Cerebellar nuclear complex (tissue), 1 donor: ENCODE results near the gene DUSP22.

ENCODE experiments used
- DNase-seq, 2 experiments: peaks; one replicate each; lab custom pipeline; 2025; lab: John Stamatoyannopoulos, UW

Gene DUSP22

DNA sequence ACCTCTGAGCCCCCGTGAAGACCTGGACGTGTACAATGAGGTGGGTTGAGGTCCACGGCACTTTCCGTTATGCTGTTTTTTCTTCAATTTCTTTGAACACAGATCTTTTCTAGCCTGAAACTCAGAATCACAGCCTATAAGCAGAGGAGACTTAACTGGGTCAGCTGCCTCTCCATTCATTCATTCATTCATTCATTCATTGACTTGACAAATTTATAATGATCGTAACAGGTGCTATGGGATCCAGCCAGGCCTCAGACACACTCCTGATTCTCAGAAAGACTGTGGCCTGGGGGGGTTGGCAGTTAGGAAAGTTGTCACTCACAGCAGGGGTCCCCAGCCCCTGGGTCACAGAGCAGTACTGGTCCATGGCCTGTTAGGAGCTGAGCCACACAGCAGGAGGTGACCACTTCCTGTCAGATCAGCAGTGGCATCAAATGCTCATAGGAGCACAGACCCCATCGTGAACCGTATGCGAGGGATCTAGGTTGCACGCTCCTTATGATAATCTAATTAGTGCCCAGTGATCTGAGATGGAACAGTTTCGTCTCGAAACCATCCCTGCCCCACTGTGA lies 60.7 kb downstream of the DUSP22 start:
- no peak for DNase-seq

DNA sequence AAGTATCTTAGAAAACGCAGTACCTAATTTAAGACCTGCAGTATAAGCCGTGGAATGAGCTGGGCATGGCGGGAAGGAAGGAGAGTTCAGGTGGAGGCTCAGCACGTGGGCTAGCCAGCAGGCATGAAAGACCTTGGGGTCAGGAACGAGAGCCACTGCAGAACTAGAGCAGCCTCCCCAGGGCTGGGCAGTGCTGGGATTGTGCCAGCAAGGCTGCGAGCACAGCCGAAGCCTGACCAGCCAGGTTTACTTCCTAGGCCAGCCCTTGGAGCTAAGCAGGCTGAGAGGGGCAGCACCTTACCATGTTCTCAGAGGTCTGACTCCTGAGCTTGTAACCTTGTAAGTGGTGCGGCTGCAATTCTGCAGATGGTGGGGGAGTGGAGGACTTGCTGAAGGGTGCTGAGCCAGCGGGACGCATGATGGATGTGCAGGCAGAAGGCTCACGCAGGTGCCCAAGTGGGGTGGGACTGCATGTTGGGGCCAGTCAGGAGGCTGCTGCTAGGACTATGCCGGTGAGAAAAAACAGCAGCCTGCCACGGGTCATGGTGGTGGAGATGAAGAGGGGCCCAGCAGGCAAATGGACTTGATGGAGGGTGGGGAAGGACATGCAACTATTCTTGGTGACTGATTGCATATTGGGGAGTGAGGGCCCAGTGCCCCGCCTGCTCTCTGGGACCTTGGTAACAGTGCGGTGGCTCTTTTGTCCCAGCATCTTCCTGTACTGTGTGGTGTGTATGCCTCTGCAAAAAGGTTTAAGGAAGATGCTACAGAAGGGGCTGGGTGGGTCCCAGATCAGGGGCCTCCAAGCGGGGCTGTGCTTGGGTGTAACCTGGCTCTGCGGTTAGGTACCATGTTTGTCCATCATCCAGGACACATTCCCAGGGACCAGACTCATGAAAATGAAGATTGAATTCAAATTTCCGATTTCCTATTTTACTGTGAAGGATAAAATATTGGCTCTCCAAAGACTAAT lies 61.6 kb downstream of the DUSP22 start:
- DNase-seq = no peak

DNA sequence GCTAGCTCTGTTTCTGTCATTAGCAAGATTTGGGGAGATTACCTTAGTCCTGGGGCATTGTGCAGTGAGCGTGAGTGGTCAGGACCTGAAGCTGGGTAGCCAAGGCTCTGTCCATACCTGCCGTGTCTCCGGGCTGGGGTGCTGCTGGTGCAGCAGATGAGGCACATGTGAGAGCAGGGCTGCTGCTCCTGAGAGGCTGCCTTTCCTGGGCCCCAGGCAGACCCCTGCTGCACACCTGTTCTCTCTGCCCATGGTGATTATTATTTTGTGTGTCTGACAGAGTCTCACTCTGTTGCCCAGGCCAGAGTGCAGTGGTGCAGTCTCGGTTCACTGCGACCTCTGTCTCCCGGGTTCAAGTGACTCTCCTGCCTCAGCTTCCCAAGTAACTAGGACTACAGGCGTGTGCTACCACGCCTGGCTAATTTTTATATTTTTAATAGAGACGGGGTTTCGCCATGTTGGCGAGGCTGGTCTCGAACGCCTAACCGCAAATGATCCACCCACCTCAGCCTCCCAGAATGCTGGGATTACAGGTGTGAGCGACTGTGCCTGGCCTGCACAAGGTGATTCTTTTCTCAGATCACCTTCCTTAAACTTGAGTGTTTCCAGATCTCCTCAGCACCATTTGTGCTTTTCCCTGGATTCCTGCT lies 62.5 kb downstream of the DUSP22 start:
- no peak for DNase-seq

DNA sequence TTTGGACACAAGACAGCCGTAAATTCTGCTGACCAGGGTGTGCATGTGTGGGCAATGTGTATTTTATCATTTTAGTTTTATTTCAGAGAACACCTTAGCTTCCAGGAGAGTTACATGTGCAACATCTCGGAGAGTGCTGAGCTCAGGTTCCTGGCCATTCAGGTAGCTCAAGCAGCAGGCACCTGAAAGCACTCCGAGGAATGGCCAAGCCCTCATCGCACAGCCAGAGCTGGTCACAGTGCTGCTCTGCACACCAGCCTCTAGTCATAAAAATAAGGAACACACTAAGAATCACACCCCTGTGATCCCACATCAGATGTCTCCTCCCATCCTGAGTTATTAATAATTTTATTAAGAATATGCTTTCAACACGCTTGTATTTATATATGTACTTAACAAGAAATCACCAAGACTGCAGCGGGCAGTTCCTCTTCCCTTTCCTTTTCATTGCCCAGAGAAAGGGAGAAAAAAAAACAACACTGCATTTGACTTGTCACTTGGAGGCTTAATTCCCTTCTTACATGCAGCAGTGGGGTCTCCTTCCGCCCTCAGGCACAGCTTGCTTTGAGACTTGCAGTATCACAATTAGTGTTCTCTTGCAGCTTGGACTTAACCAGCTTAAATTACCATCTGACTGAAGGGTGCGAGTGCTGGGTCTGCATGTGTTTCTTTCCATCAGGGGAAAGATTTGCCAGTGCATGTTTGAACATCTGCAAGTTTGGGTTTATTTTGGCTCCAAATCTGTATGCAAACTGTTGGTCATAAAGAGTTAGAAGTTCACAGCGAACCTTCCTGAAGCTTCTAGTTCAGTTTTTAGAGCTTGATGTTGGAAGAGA lies 63.3 kb downstream of the DUSP22 start:
- DNase-seq = no peak

DNA sequence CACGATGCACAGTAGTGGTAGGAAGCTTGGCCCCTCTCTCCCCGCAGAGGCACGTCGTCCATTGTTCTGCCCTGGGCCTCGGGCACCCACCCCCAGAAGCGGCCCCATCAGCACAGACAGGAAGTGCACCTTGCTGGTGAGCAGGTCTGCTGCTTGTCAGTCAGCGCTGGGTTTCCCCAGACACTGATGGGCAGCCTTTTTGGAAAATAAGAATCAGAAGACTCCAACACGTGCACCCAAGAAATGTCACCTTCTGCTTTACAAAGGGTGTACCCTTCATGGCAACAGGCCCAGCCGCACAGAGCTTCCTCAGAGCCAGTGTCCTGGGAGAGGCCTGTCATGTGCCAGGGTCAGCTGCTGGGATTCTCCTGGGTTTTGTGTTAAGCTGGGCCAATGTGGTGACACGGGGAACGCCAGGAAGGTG lies 64.6 kb downstream of the DUSP22 start:
- no peak for DNase-seq

DNA sequence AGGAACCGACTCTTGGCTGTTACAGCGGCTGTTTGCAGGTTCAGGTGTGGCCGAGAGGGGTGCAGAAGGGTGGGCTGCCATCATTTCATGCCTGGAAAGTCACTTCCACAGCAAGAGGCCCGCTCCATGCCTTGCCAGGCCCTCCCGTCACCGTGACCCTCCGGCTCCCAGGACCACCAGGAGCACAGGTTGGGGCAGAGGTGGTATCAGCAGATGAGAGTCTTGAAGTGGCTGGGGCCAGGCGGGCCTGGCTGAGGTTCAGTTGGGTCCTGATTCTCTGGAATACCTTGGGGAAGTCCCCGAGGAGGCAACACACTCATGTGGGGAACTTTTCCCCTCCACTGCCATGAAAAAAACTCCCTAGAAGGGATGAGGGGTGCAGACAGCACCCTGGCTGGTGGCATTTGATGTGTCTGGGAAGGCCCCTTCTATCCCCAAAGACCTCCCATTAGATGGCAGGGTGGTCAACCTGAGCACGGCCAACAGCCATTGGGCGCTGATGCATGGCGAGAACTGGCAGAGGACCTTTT lies 65.0 kb downstream of the DUSP22 start:
- DNase-seq = no peak

DNA sequence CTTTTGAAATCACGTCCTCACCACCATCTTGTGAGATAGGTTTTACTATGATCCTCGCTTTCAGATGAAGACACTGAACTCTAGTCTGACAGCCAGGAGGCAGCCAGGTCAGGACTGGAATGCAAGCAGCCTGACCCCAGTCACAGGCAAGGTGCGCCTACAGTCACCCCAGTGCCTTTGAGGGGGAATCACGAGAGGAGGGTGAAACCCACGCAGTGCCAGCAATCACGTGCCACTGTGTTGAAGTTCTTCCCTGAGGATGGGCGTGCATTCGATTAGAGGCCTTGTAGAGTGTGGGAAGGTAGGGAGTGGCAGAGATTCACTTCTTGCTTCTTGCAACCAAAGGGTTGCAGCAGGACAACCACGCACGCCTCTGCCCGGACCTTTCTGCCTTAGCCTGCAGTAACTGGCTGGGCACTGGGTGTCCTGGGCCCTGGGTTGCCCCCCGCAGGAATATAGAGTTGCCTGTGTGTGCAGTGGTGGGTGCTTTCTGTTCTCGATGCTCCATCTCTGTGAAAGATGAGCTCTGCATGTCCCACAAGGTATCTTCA lies 65.6 kb downstream of the DUSP22 start:
- DNase-seq = no peak

DNA sequence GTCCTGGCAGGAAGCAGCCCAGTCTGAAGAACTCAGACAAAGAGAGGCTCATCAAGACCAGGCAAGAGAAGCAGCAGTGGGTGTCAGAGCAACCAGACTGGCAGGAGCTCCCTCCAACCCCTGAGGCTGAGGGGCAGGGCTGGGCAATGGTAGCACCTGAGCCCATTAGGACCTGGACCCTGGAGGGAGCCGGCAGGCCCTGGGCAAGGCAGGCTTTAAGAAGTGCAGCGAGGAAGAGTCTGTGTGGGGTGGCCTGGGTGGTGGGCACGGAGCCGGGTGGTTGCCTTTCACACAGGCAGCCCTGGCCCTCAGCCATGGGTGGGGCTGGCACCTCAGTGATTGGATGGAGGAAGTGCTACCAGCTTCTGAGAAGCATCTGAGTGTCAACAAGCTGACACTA lies 66.1 kb downstream of the DUSP22 start:
- DNase-seq = no peak

DNA sequence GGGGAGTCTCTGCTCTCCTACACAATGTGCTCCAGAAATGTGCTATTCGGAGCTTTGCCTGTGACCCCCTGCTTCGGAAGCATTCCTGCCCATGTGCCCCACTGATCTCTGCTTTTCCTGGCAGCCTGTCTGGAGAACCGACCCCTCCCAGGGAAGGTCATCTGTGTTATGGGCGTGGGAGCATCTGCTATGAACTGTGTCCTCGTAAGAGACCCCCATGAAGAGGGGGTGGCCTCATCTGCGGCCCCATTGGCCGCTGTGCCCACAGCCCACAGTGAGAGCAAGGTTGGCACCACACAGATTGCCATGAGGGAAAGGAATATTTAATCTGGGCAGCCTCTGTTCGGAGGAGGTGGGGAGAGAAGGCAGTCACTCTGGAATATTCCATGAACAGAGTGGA lies 66.6 kb downstream of the DUSP22 start:
- DNase-seq = no peak

DNA sequence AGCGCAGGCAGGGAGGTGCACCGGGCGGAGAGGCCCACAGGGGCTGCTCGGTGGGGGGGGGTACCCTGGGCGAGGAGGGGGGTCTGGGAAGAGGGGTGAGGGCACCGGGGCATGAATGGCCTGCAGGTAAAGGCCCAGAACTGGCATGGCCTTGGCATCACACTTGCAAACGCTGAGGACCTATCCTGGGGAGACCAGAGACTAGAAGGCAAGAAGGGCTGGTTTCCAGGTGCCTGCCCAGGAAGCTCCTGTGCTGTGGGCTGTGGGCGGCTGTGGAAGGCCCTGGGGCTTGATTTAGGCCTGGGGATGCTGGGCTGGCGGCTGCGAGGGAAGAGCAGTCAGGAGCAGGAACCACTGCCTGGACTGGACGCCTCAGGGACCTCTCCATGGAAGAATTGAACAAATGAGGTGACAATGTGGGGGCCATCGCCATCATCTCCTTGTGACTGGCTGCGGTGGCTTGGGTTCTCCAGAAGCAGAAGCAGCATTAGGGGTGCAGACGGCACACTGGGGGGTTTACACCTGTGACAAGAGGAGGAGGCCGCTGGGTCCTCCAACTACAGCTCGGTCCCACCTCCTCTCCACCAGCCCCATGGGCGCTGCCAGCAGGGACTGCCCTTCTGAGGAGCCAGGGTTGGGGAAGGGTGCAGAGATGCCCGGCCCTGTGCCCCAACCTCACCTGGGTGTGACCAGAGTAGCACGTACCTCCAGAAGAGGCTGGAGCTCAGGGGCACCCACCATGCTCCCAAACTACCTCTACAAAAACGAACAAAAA lies 67.2 kb downstream of the DUSP22 start:
- no peak for DNase-seq

DNA sequence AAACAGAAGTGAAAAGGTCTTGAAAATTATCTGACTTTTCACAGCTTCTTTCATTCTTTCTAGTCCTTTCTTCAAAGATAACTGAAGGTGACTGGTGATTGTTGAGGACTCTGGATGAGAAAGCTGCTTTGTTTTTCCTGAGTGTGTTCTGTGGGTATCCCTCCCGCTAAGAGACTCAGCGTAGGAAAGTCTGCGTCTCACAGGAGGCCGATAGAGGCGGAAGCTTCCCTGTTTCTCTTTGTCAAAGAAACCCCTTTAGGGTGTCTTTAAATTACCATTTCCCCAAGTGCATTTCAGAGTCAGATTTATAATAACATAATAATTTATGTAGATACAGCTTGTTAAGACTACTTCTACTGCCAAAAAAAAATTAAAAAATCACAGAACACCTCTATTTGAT lies 68.1 kb downstream of the DUSP22 start:
- DNase-seq = no peak

DNA sequence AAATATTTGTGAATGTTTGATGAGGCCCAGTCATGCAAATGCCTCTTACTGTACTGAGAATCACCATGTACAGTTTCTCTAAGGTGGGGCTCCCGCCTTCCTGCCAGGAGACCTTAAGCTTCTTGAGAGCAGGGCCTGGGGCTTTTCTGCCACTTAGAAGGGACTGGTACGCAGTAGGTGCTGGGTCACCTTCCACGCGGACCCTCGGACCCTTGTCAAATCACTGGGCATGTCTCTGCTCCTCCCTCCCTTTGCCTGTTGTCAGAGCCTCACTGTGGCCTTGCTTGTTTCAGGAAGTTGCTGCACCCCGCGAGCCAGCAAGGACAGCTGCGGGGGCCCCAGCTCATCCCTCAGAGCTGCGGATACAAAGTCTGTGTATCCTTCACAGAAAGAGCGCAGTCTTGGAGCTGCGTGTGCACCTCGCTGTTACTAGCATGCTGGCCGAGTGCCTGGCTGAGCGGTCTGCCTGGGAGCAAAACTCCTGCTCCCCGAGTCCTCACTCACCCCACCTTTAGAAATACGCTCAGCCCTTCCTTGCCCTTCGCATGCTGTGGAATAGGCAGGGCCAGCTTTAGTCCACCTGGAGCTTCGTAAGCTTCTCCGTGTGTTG lies 68.6 kb downstream of the DUSP22 start:
- no peak for DNase-seq

DNA sequence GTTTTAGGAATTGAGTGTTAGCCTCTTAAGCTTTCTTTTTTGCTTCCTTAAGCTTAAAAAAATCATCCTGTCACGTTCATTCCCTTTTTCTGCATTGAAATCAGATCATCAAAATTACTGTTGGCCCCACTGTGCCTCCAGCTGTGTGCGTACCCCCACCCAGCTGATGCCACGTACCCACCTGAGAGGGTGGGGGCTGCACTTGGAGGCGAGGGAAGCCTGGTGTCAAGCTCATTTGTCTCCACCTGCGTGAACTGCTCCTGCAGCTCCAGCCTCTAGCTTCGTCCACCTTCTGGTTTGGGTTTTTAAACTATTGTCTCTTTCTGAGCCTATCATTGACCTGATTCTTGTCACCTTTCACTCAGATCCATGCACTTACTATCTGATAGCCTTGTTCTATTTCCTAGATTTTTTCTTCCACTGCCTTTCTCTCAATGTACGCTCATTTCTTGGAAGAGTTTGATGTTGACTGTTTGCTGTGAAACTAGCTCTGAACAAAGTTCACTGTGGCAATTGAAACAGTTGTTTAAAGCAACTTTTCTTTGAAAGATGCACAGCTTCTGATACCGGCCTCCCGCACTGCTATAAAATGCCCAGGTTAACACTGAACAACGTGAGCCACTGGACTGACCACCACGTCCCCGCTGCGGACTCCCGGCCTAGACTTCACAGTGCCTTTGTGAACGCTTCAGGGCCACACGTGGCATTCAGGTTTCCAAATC lies 69.3 kb downstream of the DUSP22 start:
- no peak for DNase-seq

DNA sequence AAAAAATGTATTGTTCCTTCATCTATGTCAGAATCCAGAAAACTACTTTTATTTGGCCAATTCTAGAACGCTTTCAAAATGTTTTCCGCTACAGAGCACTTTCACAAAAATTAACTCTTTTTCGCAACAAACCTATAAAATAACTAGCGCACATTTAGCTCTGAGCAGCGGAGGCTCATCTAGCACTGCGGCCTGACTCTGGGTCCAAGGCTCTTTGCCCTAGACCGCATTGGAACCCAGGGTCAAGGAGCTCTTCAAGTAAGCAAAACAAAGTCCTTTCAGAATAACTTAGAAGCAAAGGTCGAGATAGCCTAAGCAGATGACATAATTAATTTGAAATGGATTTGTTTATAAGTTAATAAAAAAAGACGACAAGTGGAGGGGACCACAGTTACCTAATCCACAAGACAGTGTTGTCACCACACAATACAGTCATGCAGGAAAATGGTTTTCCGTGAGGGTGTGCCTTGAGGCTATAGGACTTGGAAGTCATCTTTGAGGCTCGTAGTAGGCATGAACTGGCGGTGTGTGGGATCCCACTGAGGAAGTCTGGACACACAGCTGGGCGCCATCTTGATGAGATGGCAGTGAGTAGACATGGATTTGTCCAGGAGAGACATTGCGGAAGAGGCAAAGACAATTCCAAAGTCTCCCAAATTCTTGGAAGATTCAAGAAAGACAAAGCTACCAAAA lies 70.1 kb downstream of the DUSP22 start:
- no peak for DNase-seq

DNA sequence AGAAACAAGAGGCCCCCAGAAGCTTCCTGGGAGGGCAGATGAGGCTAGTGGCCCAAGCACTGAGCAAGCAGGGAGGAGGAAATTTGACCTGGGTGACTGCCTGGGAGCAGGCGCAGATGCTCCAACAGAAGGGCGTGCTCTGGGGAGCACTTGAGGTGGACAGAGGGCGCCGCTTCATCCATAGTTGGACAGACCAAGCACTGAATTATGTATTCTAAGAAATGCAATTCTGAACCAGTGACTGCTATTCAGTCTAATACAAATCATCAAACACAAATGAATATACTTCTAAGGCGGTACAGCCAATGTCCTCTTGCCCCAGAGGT lies 70.6 kb downstream of the DUSP22 start:
- DNase-seq = no peak

DNA sequence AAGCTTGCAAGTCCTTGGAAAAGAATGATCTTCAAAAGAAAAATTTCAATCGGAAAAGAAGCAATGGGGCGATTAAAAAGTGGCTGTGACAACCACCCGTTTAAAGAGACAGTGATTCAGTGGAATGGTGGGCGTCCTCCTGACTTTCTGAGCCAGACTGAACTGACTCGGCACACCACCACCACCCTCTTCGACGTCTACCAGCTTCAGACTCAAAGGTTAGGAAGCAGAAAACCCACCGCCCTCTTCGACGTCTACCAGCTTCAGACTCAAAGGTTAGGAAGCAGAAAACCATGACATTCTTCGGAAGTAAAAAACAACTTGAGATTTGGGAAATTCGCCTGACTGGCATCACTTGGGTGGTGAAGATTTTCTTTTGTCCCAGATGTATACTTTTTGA lies 71.0 kb downstream of the DUSP22 start:
- DNase-seq = no peak

DNA sequence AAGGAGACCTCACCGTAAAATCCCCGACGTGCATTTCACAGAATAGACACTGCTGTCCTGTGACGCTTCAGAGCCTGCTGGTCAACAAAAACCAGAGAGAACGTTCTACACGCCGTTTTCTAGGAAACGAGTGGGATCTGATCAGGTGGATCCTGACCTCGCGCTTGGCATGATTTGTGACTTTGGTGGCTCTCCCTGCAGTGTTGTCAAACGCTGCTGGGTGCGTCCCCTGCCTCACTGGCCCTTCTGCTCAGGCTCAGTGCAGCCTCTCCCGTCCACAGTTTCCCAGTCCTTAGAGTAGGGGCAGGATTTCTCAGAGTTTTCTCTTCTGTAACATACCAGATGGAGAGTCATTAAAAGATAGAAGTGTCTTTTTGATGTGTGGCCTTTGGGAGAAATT lies 71.6 kb downstream of the DUSP22 start:
- DNase-seq = no peak

DNA sequence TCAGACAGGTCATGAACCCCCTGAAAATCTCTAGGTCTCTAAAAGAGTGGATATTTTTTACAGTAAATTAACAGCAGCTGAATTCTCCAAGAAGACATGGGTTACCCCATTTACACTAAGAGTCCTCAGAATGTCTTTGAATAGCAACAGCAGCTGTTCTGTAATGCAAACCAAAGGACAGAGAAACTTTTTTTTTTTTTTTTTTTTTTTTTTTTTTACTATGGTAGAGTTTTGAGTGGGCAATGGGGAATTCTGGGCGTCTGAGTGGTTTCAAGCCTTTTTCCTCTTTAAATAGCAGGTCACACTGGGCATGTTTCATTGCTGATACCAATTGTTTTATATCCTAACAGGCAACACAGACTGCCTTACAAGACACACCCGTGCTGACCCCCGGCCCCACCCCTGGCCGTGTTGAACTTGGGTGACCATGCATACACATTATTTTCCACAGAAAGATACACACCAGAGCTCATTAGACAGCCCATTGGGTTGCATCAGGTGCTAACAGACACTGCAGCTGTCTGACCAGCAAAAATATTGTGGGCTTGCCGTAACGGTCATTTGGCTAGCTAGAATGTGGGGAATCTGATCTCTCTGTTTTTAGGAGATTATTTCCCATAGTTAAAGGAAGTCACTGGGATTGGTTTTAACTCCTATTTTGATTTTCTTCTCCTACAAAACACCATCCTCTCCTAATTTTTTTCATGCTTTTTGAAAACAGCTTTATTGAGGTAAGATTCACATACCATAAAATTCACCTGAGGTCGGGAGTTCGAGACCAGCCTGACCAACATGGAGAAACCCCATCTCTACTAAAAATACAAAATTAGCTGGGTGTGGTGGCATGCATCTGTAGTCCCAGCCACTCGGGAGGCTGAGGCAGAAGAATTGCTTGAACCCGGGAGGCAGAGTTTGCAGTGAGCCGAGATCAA lies 72.6 kb downstream of the DUSP22 start:
- DNase-seq = no peak
